HG03280 (cell line): ENCODE measurements around the gene GPA33.
"Not testable (repeated sequence)": the region's sequence is repeated elsewhere in the genome, so short reads cannot be mapped to it uniquely, and the experiment has no call there.

Experiments used
- ATAC-seq: cut with Tn5 transposase; IDR thresholded peaks from one replicate; pipeline ENCODE4 v1.9.1; 2021; ENCODE audit warnings: mild to moderate bottlenecking, moderate library complexity; ENCODE audit not compliant: unreplicated experiment

Gene GPA33

GRCh38 chr1:167059045-167059808 lies 30.9 kb downstream of the GPA33 start:
- ATAC-seq = no peak

DNA sequence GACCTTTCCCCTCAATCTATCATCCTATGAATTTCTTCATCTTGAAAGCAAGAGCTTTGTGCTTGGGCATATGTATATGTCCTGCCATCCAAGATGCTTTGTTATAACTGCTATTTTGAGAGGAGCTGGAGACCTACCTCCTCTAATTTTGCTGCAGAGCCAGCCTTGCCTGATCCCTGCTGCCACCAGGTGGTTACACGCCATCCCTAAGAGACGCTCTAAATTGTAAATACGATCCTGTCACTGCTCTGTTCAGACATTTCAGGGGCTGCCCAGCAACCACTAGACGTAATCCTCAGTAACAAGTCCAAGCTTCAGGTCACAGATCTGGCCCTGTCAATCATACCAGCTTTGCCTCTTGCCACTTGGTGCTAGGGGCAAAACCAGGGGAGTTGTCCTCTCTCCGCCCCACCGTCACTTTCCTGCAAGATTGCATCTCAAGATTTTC lies 32.9 kb downstream of the GPA33 start:
- ATAC-seq = peak; percentile 54

DNA sequence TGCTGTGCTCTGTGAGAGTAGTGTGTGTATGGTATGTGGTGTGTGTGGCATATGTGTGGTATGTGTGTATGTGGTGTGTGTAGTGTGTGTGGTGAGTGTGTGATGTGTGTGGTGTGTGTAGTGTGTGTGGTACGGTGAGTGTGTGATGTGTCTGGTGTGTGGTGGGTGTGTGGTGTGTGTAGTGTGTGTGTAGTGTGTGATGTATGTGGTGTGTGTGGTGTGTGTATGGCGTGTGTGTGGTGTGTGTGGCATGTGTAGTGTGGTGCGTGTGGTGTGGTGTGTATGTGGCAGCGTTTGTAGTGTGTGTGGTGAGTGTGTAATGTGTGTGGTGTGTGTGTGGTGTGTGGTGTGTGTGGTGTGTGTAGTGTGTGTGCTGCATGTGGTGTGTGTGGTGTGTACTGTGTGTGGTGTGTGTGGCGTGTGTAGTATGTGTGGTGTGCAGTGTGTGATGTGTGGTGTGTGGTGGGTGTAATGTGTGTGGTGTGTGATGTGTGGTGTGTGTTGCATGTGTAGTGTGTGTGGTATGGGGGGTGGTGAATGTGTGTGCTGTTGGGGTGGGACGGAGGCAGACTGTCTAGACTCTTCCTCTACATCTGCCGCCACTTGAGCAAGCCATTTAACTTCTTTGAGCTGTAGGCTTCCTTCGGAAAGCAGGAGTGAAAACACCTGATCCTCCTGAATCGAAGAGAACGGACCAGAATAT lies 33.5 kb downstream of the GPA33 start:
- ATAC-seq = peak; percentile 30

- ATAC-seq = no peak
Observed at GRCh38 chr1:167054946-167055630, 35.1 kb downstream of the GPA33 start.

GRCh38 chr1:167054531-167054930 lies 35.6 kb downstream of the GPA33 start:
- ATAC-seq = no peak

DNA sequence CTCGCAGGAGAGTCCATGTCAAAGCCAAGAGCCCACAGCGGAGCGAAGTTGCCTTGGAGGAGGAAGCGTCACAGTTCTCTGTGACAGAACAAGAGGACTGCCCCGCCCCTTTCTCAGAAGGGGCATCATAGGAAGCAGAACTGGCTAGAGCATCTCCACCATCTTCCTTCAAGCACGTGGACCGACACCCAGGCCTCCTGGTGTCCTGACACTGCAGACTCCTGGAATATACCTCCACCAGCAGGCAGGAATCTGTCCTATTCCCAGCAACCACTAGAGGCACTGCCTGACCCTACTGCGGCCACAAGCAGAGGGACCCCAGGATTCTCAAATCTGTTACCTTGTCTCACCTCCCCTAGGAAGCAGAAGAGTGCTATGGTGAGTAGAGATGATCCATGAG lies 37.8 kb downstream of the GPA33 start:
- ATAC-seq = no peak

- ATAC-seq = no peak
Observed at GRCh38 chr1:167051907-167052306, 38.3 kb downstream of the GPA33 start.

- peak; percentile 99 for ATAC-seq
Observed at GRCh38 chr1:167043752-167044488, 46.3 kb downstream of the GPA33 start.

- ATAC-seq = no peak
Observed at GRCh38 chr1:167033646-167034045, 56.5 kb downstream of the GPA33 start.

DNA sequence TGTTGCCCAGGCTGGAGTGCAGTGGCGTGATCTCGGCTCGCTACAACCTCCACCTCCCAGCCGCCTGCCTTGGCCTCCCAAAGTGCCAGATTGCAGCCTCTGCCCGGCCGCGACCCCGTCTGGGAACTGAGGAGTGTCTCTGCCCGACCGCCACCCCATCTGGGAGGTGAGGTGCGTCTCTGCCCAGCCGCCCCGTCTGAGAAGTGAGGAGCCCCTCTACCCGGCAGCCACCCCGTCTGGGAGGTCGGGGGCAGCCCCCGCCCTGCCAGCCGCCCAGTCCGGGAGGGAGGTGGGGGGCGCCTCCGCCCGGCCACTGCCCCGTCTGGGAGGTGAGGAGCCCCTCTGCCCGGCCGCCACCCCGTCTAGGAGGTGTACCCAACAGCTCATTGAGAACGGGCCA lies 60.6 kb downstream of the GPA33 start:
- not testable (repeated sequence) for ATAC-seq

DNA sequence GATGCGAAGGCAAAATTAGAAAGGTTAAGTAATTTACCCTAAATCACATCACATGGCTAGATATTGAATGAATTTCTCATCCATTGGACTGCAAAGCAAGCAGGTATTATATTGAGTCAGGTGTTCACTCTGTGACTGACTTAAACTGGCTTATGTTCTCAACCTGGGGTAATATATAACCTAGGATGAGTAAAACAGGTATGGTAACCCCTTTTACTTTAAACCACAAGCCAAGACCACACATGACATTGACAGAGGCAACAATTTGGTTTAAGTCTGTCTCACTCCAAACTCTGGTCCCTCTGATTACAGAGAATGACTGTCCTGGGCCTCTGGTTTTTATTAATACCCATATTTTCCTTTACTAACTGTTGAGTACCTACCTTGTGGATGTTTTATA lies 67.8 kb downstream of the GPA33 start:
- ATAC-seq = no peak

- no peak for ATAC-seq
Observed at GRCh38 chr1:167016100-167016750, 74.0 kb downstream of the GPA33 start.

- no peak for ATAC-seq
Observed at GRCh38 chr1:167013108-167013929, 76.9 kb downstream of the GPA33 start.

DNA sequence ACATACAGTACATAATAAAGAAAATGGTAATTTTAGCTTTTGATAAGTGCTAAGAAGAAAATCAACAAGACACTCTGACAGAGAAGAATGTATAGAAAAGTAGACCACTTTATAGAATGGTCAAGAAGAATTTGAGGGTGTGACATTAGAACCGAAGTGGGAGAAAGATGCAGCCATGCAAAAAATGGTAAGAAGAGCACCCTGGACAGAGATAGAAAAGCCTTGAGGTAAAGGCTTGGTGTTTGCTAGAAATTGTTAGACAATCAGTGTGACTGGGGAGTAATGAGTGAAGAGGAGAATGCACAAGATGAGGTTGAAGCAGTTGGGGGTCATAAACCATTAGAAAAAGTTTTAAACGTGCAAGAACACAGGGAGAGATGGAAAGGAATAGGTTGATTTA lies 77.6 kb downstream of the GPA33 start:
- no peak for ATAC-seq

GRCh38 chr1:167011560-167012191 lies 78.5 kb downstream of the GPA33 start:
- ATAC-seq = no peak

DNA sequence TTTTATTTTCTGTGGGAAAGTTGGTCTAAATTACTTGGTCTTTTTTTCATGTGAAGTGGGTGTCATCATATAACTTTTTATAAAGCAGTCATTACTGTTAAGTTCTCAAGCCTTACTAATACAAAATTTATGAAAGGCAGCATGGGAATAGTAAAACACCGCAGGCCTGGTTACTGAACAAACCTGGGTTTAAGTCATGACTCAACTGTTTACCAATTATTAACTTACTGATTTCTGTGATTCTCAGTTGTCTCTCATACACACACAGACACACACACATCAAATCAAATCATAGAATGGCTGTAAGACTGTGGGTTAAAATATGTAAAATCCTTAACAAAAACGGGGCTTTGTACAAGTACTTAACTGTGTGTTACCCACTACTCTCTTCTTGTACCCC lies 86.5 kb downstream of the GPA33 start:
- ATAC-seq = no peak
